Activated CD4-positive, alpha-beta T cell treated with anti-CD3 and anti-CD28 coated beads for 36 hours (primary cell): ENCODE data around the gene HK3. TPM values are rescaled to one million over a fixed set of nuclear protein-coding genes. Genes with fewer than 3 reads are reported as not detected.

Experiments used
- ATAC-seq: fragments of 200-7000 bp; cut with Tn5 transposase; one replicate; pipeline ENCODE4 v1.10.0; 2021; ENCODE audit warnings: mild to moderate bottlenecking, moderate library complexity
- CTCF ChIA-PET: fragments of 350-600 bp; sonication (Branson Sonifier 250); formaldehyde crosslinking; loops from one replicate; lab custom pipeline; 2021; ENCODE audit warnings: antibody characterized with exemption; lab: Charles Lee
- POLR2A ChIA-PET: fragments of 350-600 bp; sonication (Branson Sonifier 250); formaldehyde crosslinking; loops from one replicate; lab custom pipeline; 2021; ENCODE audit warnings: antibody characterized with exemption, inconsistent platforms; lab: Charles Lee
- DNase-seq: peaks from one replicate; pipeline ENCODE4 v3.0.0-alpha.2; 2020
- H3K27ac Mint-ChIP-seq: one replicate; pipeline ENCODE4 v1.8.0; 2021; ENCODE audit warnings: mixed read lengths
- H3K27me3 Mint-ChIP-seq: one replicate; pipeline ENCODE4 v1.8.0; 2021; ENCODE audit warnings: mixed read lengths
- H3K36me3 Mint-ChIP-seq: one replicate; pipeline ENCODE4 v1.8.0; 2021; ENCODE audit warnings: low read depth, mixed read lengths
- H3K4me1 Mint-ChIP-seq: one replicate; pipeline ENCODE4 v1.8.0; 2021; ENCODE audit warnings: mixed read lengths
- H3K4me3 Mint-ChIP-seq: one replicate; pipeline ENCODE4 v1.8.0; 2021; ENCODE audit warnings: mild to moderate bottlenecking, moderate library complexity, mixed read lengths
- H3K9me3 Mint-ChIP-seq: one replicate; pipeline ENCODE4 v1.8.0; 2021; ENCODE audit warnings: low read depth, mixed read lengths
- intact Hi-C, 2 experiments: fragments of 100-400 bp; cut with DNase I in 1 of 2; cut with micrococcal nuclease in 1 of 2; formaldehyde crosslinking; loops; one replicate each; pipeline versions ENCODE4 v1.14.2 to v1.15.1; 2022 to 2024; cut with DNase I, micrococcal nuclease
- total RNA-seq, 2 experiments: library from RNA; stranded (reverse); gene quantifications; one replicate each; pipeline ENCODE4 v1.2.3, GENCODE V29; 2021

HK3 gene
- total RNA-seq, 2 experiments from 2014 or later, result not detected

- CTCF ChIA-PET, result interaction anchor here (0.7 to 1.0 kb wide), 2 partner anchors 14 to 224 kb away, joined by 3 read pairs; no protein-coding TSS in a partner anchor
- peaks cover 3% of the 10 kb centered on the region for H3K4me1 Mint-ChIP-seq
- no peaks in the 10 kb centered on the region for H3K36me3 Mint-ChIP-seq
- H3K9me3 Mint-ChIP-seq, result no peaks in the 10 kb centered on the region
- no peak for DNase-seq
- no peaks in the 10 kb centered on the region for H3K27me3 Mint-ChIP-seq
- intact Hi-C loops, result no loop called here
- H3K4me3 Mint-ChIP-seq, result no peak overlapping the region
- POLR2A ChIA-PET, result no interaction called here
- no peak overlapping the region for H3K27ac Mint-ChIP-seq
- no peak for ATAC-seq
Measured at GRCh38 chr5:176882567-176882903, 16.6 kb downstream of the HK3 start.

- intact Hi-C loops, result no loop called here
- Mint-ChIP-seq H3K4me3 (no peak overlapping the region), H3K36me3 (no peaks in the 10 kb centered on the region), H3K4me1 (peaks cover 3% of the 10 kb centered on the region), H3K27ac (no peak overlapping the region), H3K9me3 (no peaks in the 10 kb centered on the region), H3K27me3 (peaks cover under 1% of the 10 kb centered on the region)
- POLR2A ChIA-PET, result no interaction called here
- ATAC-seq, result no peak
- CTCF ChIA-PET, result interaction anchor here (1.0 kb wide), 1 partner anchor 14 kb away, joined by 3 read pairs; no protein-coding TSS in a partner anchor
- no peak for DNase-seq
Measured at GRCh38 chr5:176881816-176882566, 17.2 kb downstream of the HK3 start.

- no peak overlapping the region for H3K4me3 Mint-ChIP-seq
- no peaks in the 10 kb centered on the region for H3K36me3 Mint-ChIP-seq
- ChIA-PET POLR2A (no interaction called here), CTCF (interaction anchor here (1.0 kb wide), 1 partner anchor 15 kb away, joined by 3 read pairs; no protein-coding TSS in a partner anchor)
- H3K9me3 Mint-ChIP-seq, result no peaks in the 10 kb centered on the region
- H3K4me1 Mint-ChIP-seq, result peaks cover 3% of the 10 kb centered on the region
- no peak for ATAC-seq
- DNase-seq, result no peak
- H3K27ac Mint-ChIP-seq, result no peak overlapping the region
- intact Hi-C loops, result no loop called here
- H3K27me3 Mint-ChIP-seq, result peaks cover 6% of the 10 kb centered on the region
Measured at GRCh38 chr5:176881021-176881749, 18.0 kb downstream of the HK3 start.

- Mint-ChIP-seq H3K27ac (no peak overlapping the region), H3K4me1 (peaks cover 9% of the 10 kb centered on the region), H3K4me3 (no peak overlapping the region), H3K36me3 (no peaks in the 10 kb centered on the region), H3K27me3 (peaks cover 13% of the 10 kb centered on the region), H3K9me3 (no peaks in the 10 kb centered on the region)
- ChIA-PET POLR2A (no interaction called here), CTCF (no interaction called here)
- ATAC-seq (no peak), DNase-seq (no peak)
- intact Hi-C loops, result no loop called here
Measured at GRCh38 chr5:176880366-176881020, 18.7 kb downstream of the HK3 start.

GRCh38 chr5:176879663-176880361, 19.3 kb downstream of the HK3 start:
- ChIA-PET POLR2A (no interaction called here), CTCF (interaction anchor here (0.9 kb wide), 1 partner anchor 219 kb away, joined by 3 read pairs; no protein-coding TSS in a partner anchor)
- intact Hi-C loops, result no loop called here
- H3K4me1 Mint-ChIP-seq, result peaks cover 10% of the 10 kb centered on the region
- DNase-seq (no peak), ATAC-seq (no peak)
- no peak overlapping the region for H3K4me3 Mint-ChIP-seq
- no peaks in the 10 kb centered on the region for H3K36me3 Mint-ChIP-seq
- H3K9me3 Mint-ChIP-seq, result no peaks in the 10 kb centered on the region
- H3K27ac Mint-ChIP-seq, result no peak overlapping the region
- peaks cover 20% of the 10 kb centered on the region for H3K27me3 Mint-ChIP-seq

GRCh38 chr5:176878906-176879662, 20.1 kb downstream of the HK3 start:
- Mint-ChIP-seq H3K4me3 (no peak overlapping the region), H3K27ac (no peak overlapping the region), H3K9me3 (no peaks in the 10 kb centered on the region), H3K36me3 (no peaks in the 10 kb centered on the region), H3K4me1 (peaks cover 7% of the 10 kb centered on the region), H3K27me3 (peaks cover 20% of the 10 kb centered on the region)
- DNase-seq, result no peak
- POLR2A ChIA-PET, result interaction anchor here (0.6 kb wide), 1 partner anchor 9 kb away, joined by 3 read pairs; no protein-coding TSS in a partner anchor
- CTCF ChIA-PET, result interaction anchor here (0.9 kb wide), 1 partner anchor 218 kb away, joined by 3 read pairs; no protein-coding TSS in a partner anchor
- ATAC-seq, result no peak
- intact Hi-C loops, result no loop called here

GRCh38 chr5:176878463-176878862, 20.7 kb downstream of the HK3 start:
- no peak overlapping the region for H3K27ac Mint-ChIP-seq
- ChIA-PET CTCF (interaction anchor here (0.9 kb wide), 1 partner anchor 218 kb away, joined by 3 read pairs; no protein-coding TSS in a partner anchor), POLR2A (interaction anchor here (0.6 kb wide), 1 partner anchor 10 kb away, joined by 3 read pairs; no protein-coding TSS in a partner anchor)
- no peaks in the 10 kb centered on the region for H3K9me3 Mint-ChIP-seq
- intact Hi-C loops, result no loop called here
- H3K27me3 Mint-ChIP-seq, result peaks cover 20% of the 10 kb centered on the region
- no peak for ATAC-seq
- H3K4me3 Mint-ChIP-seq, result no peak overlapping the region
- H3K4me1 Mint-ChIP-seq, result peaks cover 7% of the 10 kb centered on the region
- H3K36me3 Mint-ChIP-seq, result no peaks in the 10 kb centered on the region
- DNase-seq, result no peak

GRCh38 chr5:176877793-176878331, 21.3 kb downstream of the HK3 start:
- ATAC-seq, result no peak
- no peak for DNase-seq
- intact Hi-C loops, result no loop called here
- POLR2A ChIA-PET, result no interaction called here
- Mint-ChIP-seq H3K27ac (no peak overlapping the region), H3K4me1 (peaks cover 7% of the 10 kb centered on the region), H3K36me3 (no peaks in the 10 kb centered on the region), H3K4me3 (no peak overlapping the region), H3K27me3 (peaks cover 20% of the 10 kb centered on the region), H3K9me3 (no peaks in the 10 kb centered on the region)
- CTCF ChIA-PET, result interaction anchor here (0.7 kb wide), 1 partner anchor 192 kb away, joined by 3 read pairs; no protein-coding TSS in a partner anchor

- DNase-seq (no peak), ATAC-seq (no peak)
- ChIA-PET CTCF (interaction anchor here (0.8 kb wide), 1 partner anchor 23 kb away, joined by 3 read pairs; no protein-coding TSS in a partner anchor), POLR2A (no interaction called here)
- intact Hi-C loops, result no loop called here
- no peak overlapping the region for H3K27ac Mint-ChIP-seq
- H3K9me3 Mint-ChIP-seq, result no peaks in the 10 kb centered on the region
- H3K36me3 Mint-ChIP-seq, result no peaks in the 10 kb centered on the region
- H3K4me1 Mint-ChIP-seq, result peaks cover 7% of the 10 kb centered on the region
- H3K27me3 Mint-ChIP-seq, result peaks cover 20% of the 10 kb centered on the region
- H3K4me3 Mint-ChIP-seq, result no peak overlapping the region
Measured at GRCh38 chr5:176876506-176877431, 22.4 kb downstream of the HK3 start.
